SIG-M5 treated with dmso at 0.1 percent for 504 hours (cell line): Measurements from ENCODE around the gene GNB1.

ENCODE experiments used
- DNase-seq: peaks from one replicate; lab custom pipeline; 2025; ENCODE audit not compliant: unreplicated experiment; lab: John Stamatoyannopoulos, UW

GNB1 gene

DNA sequence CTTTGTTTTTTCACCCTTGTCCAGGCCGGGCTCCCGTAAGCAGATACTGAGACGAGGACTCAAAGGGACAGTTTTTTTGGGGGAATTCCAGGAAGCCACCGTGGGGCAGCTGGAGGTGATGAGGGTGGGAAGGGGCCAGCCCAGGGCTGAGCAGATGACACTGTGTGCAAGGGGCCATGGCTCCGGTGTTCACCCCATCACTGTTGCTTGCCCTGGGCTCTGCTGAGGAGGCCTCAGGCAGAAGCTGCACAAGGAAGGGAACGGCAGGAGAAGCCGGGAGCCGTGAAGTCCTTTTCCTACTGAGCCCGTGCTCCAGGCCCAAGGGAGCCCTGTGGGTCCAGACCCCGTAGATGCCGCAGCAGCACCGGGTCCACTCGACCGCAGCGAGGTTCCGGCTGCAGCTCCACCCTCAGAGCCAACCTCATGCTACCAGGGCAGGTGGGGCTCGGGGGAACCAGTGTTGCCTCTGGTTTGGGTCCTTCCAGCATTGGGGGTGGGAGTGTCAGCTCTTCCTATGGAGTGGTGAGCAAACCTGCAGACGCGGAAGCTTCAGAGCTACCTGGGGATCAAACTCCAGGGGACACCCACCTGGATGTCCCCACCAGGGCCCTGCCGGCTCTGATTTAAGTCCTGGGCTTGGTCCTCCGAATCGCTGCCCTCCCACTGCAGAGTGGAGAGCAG lies 19.9 kb upstream of the GNB1 start:
- DNase-seq = no peak

DNA sequence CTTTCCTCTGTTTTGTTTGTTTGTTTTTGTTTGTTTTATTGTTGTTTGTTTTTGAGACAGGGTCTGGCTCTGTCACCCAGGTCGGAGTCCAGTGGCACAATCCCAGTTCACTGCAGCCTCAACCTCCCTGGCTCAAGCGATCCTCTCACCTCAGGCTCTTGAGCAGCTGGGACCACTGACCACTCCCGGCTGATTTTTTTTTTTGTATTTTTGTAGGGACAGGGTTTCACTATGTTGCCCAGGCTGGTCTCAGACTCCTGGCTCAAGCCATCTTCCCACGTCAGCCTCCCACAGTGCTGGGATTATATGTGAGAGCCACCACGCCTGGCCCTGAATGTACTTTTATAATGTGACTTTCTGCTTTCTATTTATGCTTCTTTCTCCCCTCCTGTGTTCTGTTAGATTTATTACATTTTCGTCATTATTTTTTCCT lies 19.2 kb upstream of the GNB1 start:
- DNase-seq = no peak

DNA sequence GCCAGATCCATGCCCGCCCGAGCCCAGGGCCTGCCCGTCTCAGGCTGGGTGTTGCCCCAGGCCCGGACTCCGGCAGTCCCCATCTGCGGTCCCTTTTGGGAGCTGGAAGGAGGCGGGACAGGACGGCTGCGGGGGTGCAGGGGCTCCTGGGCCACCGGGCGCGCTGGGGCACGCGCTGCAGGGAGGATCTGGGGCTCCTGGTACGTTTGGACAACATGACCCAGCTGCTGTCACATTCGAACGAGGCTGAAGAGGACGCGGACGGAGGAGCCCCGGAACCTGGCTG lies 17.6 kb upstream of the GNB1 start:
- DNase-seq = no peak

DNA sequence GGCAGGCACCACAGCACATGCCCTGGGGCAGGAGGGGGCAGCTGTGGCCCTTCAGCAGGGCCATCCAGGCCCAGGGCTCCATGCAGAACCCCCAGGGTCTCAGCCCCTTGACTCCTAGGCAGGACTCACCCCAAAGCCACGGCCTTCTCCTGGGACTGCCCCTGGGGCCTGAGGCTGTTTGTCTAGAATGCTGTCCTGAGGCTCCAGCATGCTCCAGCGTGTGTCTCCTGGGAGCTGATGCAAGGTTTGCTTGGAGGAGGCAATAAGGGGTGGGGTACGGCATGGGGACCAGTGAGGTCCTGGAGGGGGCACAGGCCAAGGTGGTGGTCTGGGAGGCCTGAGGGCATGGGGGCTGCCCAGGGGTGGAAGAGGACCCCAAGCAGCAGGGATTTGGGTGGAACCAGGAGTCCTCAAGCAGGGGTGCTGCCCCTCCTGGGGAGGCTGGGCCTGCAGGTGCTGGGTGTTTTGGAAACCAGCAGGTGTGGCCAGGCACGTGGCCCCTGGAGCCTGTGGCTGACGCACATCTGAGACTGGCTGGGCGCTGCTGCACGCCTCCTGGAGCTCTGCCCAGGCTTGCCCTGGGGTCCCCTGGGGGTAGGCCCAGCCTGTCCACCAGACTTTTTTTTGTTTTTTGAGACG lies 16.3 kb upstream of the GNB1 start:
- DNase-seq = no peak

DNA sequence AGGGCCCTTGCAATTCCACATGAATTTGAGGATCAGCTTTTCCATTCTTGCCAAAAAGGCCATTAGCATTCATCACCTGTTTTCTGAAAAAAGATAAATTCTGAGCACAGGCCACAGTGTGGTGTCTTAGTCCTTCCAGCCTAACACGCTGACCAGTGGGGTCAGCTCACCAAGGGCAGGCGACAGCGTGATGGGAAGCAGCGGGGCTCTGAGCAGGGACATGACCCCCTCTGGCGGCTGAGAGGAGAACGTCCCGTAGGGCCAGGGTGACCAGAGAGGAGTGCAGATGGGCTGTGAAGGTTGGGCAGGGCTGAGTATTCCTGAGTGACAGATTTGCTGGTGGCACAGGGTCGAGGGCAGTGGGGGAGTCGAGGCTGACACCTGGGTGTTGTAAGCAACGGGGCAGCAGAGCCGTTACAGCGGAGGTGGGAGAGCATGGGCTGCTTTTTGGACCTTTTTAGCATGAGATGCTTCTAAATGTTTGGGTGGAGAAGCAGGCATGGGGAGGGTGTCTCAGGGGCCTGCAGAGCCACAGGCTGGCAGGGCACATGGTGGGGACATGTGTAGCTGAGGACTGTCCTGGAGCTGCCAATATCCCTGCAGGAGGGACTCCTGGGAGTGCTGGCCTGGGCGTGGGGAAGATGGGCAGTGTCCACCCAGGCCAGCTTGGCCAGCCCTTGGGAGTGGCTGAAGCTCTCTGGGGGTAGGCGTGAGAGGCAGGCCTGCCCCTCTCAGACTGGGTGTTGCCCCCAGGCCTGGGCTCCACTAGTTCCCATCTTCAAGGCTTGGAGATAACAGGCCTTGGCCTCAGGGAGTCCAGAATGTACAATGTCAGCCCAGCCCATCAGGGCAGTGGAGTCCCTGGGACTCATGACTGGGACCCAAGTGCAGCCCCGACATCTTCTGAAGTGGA lies 15.6 kb upstream of the GNB1 start:
- DNase-seq = peak; percentile 67

DNA sequence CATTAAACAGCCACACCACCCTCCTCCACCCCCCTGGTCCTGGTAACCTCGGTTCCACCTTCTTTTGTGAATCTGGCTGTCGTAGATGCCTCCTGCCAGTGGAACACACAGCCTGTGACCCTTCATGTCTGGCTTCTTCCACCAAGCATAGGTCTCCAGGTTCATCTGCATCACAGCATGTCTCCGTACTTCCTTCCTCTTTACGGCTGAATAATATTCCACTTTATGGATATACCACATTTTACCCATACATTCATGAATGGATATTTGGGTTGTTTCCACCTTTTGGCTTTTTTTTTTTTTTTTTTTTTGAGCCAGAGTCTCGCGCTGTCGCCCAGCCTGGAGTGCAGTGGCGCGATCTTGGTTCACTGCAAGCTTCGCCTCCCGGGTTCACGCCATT lies 12.3 kb upstream of the GNB1 start:
- DNase-seq = no peak

DNA sequence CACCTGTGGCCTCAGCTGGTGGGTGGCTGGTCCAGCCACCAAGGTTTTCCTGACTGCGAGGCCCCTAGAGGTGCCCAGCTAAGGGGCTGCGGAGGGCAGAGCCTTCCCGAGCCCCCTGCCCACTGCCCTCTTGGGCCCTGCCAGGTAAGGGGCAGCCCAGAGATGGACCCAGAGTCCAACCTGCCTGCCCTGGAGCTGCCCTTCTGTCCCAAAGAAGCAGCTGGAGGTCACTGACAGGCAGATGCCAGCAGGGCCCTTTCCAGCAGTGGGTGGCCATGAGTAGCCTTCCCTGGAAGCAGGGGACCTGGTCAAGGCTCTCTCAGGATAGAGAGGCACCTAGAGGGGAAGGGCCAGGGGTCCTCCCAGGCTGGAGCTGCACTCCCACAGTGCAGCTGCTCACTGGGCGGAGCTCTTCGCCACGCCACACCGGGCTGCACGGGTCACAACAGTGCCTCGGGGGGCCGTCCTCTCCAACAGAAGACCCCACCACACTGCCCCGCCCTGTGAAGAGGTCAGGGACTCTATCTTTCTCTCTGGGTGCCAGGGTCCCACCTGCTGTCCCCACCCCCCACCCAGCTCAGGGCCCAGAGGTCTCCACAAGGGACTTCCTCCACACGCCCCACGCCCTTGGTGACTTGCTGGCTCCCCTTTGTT lies 10.9 kb upstream of the GNB1 start:
- no peak for DNase-seq

DNA sequence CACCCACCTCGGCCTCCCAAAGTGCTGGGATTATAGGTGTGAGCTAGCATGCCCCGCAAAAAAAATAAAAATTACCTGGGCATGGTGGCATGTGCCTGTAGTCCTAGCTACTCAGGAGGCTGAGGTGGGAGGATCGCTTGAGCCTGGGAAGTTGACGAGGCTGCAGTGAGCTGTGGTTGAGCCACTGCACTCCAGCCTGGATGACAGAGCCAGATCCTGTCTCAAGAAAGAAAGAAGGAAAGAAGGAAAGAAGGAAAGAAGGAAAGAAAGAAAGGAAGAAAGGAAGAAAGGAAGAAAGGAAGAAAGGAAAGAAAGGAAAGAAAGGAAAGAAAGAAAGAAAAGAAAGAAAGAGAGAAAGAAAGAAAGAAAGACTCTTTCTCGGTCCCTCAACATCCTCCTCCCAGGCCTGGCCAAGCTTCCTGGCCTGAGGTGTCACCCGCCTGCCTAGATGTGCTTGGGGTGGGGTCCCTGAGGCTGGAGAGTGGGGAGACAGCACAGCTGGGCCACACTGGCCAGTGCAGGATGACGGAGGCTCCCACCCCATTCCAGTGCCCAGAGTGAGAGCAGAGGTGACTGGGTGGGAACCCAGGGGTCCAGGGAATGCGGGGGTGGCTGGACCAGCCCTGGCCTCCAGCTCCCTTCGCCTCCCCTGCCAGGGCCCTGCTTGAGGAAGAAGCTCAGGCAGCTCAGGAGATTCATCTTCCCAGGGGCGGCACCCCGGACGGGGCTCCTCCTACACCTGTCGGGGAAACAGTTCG lies 10.2 kb upstream of the GNB1 start:
- DNase-seq = no peak

DNA sequence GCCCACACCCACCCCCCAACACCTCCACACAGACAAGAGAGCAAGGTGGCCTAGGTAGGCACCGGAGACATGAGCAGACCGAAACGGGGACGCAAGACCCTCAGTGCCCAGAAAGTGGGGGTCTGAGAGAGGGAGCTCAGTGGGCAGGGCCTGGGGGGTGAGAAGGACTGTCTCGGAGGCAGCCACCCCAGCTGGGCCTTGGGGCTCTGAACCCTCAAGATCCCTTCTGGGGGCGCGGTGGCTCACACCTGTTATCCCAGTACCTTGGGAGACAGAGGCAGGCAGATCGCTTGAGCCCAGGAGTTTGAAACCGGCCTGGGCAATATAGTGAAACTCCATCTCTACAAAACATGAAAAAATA lies 9.1 kb upstream of the GNB1 start:
- no peak for DNase-seq

DNA sequence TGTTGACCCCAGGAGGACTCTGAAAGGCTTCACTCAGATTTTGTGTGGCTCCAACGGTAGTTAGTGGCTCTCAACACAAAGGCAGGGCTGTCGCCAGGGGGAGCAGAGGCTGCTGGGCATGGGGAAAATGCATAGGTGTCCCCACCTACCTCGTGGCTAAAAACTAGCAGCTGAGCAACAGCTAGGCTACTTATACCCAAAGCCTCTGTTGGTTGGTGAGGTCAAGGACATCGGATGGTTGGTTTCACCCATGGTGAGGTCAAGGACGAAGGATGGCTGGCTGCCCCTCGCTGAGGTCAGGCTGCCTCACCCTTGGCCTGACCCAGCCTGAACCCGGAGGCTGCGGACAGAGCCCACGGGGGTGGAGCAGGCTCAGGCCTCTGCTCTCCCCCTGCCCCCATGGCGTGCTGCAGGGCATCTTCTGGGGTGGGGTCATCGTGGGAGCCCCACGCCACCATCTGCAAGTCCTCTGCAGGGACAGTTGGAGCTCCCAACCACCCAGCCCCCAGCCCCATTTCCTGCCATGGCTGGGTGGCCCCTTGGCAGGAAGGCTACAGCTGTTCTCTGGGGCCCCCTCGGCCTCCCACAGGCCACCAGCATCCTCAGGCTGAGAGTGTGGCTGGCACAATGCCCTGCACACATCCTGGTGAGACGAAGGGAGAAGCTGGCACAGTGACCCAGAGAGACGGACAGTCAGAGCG lies 8.5 kb upstream of the GNB1 start:
- DNase-seq = no peak

DNA sequence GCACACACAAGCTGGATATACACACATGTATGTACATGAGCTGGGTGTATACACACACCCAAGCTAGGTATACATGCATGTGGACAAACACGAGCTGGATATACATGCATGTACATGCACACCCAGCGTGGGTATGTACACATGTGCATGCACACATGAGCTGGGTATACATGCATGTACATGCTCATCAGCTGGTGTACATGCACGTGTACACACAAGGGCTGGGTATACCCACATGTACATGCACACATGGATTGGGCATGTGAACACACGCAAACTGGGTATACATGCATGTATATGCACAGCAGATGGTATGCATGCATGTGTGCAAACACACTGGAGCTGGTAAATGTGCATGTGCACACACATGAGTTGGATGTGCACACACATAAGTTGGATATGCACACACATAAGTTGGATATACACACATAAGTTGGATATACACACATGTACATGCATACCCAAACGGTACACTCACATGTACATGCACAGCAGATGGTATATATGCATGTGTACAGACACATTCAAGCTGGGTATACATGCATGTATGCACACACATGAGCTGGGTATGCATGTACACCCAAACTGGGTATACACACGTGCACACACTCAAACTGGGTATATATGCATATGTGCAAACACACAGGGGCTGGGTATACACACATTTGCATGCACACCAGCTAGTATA lies 7.5 kb upstream of the GNB1 start:
- no peak for DNase-seq

DNA sequence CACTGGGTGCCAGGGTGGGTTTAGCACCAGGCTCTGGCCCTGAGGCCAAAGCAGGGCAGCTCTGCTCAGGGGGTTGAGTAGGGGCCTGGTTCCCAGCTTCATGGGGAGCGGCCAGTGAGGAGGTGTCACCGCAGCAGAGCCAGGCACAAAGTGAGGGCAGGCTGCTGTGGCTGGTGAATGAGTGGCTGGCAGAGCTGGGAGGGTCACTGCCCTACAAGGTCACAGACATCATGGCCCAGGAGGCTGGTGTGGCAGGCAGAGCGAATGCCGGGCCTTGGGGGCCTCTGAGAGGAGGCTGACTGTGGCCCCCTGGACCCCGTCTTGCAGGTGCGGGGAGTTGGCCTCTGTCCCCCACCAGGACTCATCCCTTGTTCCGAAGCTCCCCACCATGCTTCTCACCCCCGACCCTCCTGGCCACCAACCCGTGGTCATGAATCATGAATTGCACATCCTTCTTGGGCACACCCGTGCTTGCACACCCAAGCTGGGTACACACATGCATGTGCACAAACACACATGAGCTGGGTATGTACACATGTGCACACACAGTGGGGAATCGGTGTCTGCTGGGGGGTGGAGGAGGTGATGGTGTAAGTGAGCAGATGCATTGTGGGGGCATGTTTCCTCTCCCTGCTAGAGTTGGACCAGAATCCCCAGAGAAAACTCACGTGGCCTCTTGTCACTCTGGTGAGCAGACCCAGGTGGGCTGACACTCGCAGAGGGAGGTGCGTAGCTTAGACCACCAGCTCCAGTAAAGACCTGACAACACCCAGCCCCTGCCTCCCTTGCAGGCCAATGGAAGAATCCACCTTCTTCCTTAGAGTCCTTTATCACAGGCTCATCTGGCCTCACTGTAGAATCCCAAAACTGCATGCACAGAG lies 4.8 kb upstream of the GNB1 start:
- no peak for DNase-seq

DNA sequence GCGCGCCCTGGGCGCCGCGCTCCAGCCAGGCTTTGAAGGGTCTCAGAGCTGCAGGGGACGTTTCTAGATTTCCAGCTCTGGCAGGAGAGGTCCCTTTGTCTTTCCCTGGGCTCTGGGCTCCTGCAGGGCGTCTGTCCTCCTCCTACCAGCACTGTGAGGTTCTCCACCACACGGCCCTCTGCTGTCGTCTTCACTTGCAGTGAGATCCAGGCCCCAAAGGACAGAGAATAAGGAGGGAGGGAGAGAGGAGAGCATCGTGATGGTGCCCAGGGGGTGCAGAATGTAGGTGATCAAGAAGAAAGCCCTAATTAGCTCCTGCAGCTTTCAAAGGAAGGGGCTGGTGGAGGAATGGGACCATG lies 4.2 kb upstream of the GNB1 start:
- no peak for DNase-seq

DNA sequence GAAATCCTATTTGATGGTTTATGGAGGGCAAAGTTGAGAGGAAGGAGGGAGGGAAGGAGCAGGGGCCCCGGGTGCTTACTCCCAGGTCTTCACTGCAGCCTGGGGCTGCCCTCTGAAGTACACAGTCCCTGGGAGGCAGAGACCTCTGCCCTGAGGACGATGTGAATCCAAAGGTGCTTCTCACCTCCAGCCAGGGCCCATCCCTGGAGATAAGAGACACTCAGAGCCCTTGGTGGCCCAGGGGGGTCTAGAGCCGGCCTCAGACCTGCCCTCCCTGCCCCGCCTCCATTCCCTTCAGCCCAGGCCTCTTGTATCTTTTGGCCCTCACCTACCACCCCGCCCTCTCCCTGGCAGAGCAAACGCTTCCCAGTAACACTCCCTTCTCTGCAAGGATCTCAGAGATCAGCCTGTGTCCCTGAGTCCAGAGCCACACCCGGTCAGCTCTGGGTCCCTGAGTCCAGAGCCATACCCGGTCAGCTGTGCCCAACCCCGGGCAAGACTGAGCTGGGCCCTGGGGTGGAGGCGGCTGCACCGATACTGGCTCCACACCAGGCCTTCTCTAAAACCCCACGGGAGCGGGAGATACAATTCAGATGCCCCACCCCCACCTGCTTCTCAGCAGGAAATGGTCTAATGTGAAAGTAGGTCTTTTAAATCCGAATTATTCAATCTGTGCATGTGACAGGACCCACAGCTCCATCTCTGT lies 3.6 kb upstream of the GNB1 start:
- DNase-seq = no peak

DNA sequence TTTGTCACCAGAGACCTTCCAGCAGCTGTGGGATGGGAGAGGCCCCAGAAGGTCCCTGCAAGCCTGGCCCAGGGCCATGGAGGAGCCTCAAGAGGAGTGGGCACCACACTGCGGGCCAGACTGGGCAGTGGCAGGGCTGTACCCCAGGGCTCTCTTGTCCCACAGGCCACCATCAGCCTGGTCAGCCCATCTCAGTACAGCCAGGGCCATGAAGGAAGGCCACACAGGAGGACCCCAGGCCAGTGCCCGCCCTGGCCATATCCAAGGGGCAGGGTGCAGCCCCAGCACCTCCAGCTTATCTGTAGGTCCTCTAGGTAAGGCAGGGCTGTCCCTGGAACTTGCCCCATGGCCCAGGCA lies 3.1 kb upstream of the GNB1 start:
- DNase-seq = no peak

DNA sequence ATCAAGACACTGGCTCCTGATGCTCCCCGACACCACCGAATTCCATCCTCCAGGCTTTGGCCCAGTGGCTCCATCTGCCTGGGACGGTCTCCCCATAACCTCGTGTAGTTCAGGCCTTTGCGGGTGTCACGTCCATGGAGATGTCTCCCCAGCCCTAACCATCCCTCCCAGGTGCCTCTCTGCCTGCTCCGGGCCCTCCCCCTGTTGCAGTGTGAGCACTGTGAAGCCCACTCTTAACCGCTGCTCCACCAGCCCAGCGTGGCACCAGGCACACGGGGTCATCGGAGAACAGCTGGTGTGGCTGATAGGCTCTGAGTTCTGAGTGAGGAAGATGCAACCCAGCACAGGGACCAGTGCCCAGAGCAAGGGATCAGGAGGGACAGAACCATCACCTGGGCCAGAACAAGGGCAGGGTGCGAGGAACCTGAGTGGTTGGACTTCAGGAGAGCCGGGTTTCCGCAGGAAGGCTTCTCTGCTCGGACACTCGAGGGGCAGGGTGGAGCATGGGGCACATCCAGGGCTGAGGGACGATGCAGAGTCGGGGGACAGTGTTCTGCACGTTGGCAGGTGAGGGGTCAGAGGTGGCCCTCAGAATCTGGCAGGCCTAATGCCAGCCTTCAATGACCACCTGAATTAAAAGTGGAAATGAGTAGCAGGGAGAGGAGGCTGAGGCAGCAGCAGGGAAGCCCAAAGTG lies 2.6 kb upstream of the GNB1 start:
- no peak for DNase-seq

DNA sequence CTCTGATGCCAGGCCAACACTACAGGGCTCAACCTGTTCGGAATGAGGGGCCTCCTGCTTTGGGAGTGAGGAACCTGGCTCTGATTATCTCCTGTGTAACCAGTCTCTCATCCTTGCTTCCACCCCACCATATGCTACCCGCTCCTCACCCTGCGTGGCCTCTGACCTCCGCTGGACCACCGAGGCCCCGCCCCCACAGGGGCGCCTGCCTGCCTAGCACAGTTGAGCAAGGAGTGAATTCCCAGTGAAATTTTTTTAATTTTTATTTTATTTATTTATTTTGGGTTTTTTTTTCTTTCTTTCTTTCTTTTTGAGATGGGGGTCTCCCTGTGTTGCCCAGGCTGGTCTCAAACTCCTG lies 1.9 kb upstream of the GNB1 start:
- no peak for DNase-seq
